8988T (cell line): ENCODE measurements around the gene CFAP119.

Experiments
- DNase-seq: peaks from one replicate; pipeline ENCODE4 v3.0.0; 2011

The CFAP119 gene

GRCh38 chr16:30780549-30780948 is 18.7 kb upstream of the CFAP119 start:
- no peak for DNase-seq

- DNase-seq = no peak
These were observed 18.2 kb upstream of the CFAP119 start for GRCh38 chr16:30780021-30780420.

- no peak for DNase-seq
These were observed 17.7 kb upstream of the CFAP119 start for GRCh38 chr16:30779596-30779995.

- DNase-seq = no peak
These were observed 16.8 kb upstream of the CFAP119 start for GRCh38 chr16:30778549-30779244.

- no peak for DNase-seq
These were observed 15.9 kb upstream of the CFAP119 start for GRCh38 chr16:30777591-30778297.

GRCh38 chr16:30775392-30776188 is 13.7 kb upstream of the CFAP119 start:
- DNase-seq = peak; percentile 89

GRCh38 chr16:30775131-30775391 is 13.2 kb upstream of the CFAP119 start:
- DNase-seq = no peak

GRCh38 chr16:30774367-30775130 is 12.7 kb upstream of the CFAP119 start:
- DNase-seq = no peak

GRCh38 chr16:30773826-30774225 is 12.0 kb upstream of the CFAP119 start:
- DNase-seq = no peak

- no peak for DNase-seq
These were observed 9.9 kb upstream of the CFAP119 start for GRCh38 chr16:30771726-30772125.

GRCh38 chr16:30769379-30770089 is 7.7 kb upstream of the CFAP119 start:
- DNase-seq = no peak

- no peak for DNase-seq
These were observed 6.8 kb upstream of the CFAP119 start for GRCh38 chr16:30768583-30769181.

- DNase-seq = no peak
These were observed 6.1 kb upstream of the CFAP119 start for GRCh38 chr16:30767767-30768465.

- DNase-seq = no peak
These were observed 5.0 kb upstream of the CFAP119 start for GRCh38 chr16:30766933-30767284.

GRCh38 chr16:30766206-30766932 is 4.5 kb upstream of the CFAP119 start:
- DNase-seq = no peak

- no peak for DNase-seq
These were observed 3.1 kb upstream of the CFAP119 start for GRCh38 chr16:30764816-30765465.

GRCh38 chr16:30764086-30764485 is 2.2 kb upstream of the CFAP119 start:
- DNase-seq = no peak

GRCh38 chr16:30762991-30763725 is 1.3 kb upstream of the CFAP119 start:
- no peak for DNase-seq

GRCh38 chr16:30761427-30761927 is 385 bp downstream of the CFAP119 start:
- no peak for DNase-seq
